GM10847 (cell line): ENCODE measurements around the gene LITAFD.

Experiments used
- POLR2A ChIP-seq: IDR thresholded peaks from 2 replicates; pipeline ENCODE4 v1.6.1; 2011; ENCODE audit not compliant: insufficient read length; ENCODE audit errors: extremely low read depth

Gene LITAFD

GRCh38 chr16:8854298-8854948, 27.7 kb upstream of the LITAFD start:
- TF ChIP-seq POLR2A: no peak

- no peak for TF ChIP-seq POLR2A
Measured at GRCh38 chr16:8855051-8855786, 26.9 kb upstream of the LITAFD start.

DNA sequence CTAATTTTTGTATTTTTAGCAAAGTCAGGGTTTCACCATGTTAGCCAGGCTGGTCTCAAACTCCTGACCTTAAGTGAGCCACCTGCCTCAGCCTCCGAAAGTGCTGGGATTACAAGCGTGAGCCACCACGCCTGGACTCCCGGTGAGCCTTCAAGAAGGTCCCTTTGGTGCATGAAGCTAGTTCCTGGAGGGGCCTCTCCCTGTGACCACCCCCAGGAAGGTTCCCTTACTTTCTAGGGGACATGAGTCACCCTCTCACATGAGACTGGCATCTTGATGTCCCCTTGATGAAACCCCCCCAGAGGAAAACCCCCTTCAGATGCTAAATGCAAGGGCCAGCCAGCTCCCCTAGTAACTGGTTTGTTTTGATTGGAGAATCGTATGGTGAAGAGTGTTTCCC, 26.2 kb upstream of the LITAFD start:
- TF ChIP-seq POLR2A: no peak

DNA sequence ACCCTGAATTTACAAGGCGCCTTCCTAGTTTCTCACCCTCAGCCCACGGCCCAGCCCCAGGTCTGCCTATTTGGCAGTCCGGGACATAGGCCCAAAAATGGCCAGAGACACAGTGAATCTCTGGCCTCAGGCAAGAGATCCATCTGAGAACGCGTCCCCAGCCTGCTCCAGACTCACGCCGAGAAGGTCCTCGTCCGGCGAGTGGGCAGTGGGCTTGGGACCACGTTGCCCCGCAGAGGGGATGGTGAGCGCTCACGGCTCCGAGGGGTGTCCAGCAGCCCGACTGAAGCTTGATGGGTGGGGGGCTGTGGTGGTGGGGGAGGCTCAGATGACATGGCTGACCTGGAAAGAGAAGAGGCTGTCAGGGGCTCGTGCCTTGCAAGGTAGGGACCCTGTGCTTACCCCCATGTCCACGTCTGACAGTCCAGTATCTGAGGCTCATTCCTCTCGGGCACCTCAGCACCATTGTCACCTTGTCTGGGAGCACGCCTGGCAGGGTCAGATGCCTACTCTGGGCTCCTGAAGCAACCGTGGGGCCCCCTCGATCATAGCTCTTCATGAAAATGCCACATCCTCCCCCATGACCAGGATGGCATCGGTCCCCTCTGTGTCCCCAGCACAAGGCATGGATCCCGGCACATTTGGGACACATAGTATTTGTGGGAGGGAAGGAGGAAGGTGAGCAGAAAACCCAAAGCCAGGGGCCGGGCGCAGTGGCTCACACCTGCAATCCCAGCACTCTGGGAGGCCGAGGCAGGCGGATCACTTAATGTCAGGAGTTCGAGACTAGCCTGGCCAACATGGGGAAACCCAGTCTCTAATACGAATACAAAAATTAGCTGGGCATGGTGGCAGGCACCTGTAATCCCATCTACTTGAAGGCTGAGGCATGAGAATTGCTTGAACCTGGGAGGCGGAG, 22.9 kb upstream of the LITAFD start:
- no peak for TF ChIP-seq POLR2A

DNA sequence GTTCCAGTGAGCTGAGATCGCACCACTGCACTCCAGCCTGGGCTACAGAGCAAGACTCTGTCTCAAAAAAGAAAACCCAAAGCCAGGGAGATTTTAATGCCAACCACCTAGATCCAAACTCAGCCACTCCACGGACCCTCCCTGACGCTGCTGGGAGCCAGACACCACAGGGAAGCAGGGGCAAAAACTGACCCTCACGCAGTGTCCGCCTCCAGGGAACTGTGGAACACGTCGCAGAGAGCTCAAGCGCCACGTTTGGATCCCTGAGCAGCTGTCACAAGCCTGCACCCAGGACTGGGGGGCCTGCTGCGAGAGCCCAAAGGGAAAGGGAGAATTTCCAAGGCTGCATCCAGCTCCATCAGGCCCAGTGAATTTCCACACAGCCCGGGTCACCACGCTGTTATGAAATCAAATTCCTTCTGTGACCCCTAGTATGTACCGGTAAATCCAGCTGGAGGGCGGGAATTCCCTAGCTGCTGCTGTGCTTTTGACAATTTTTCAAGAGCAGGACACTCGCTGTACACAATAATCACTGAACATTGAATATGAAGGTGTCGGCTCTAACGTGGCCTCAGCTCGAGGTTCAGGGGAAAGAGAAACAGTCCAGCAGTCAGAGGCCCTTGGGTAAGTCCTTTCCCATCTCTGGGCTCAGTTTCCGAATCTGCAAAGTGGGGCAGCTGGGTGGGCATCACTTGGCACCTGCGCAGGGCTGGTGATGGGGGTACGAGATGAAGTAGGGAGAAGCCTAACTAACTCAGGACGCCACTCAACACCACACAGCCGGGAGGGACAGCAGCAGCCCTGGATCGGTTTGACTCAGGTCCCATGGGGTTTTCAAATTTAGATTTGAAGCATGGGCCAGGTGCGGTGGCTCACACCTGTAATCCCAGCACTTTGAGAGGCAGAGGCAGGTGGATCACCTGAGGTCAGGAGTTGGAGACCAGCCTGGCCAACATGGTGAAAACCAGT, 22.0 kb upstream of the LITAFD start:
- no peak for TF ChIP-seq POLR2A

GRCh38 chr16:8861563-8862308, 20.4 kb upstream of the LITAFD start:
- no peak for TF ChIP-seq POLR2A

DNA sequence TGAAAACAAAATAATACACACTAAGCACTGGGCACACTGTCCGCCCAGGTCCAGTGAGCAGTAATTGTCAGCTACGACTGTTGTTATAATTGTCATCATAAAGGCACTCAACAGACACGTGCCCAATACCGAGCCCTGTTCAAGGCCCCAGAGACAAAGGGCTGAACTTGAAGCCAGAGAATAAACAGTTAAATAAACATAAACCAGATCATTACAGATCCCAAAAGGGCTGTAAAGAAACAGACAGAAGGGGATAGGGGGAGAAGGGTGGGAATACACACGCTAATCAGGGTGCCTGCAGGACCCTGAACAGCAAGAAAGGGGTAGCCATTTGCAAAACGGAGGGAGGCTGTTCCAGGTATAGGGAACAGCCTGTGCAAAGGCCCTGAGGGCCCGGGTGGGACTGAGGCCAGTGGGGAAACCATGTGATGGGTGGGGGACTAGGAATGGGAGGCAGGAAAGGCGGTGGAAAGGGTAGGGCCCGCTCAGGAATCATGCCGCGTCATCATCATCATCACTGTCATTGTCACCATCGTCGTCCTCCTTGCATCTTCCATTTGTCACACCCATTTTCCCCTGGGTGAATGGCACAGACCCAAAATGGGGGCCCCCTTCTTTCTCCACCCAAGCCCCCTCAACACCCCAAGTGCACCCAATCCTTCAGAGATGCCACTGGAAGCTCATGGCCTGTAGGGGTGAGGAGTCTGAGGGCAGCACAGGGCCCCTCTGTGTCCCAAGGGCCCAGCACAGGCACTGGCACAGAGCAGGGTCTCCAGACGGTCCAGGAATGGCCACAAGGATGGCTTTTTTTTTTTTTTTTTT, 19.6 kb upstream of the LITAFD start:
- TF ChIP-seq POLR2A: no peak

- no peak for TF ChIP-seq POLR2A
Measured at GRCh38 chr16:8863594-8864424, 18.3 kb upstream of the LITAFD start.

- no peak for TF ChIP-seq POLR2A
Measured at GRCh38 chr16:8864480-8865110, 17.6 kb upstream of the LITAFD start.

DNA sequence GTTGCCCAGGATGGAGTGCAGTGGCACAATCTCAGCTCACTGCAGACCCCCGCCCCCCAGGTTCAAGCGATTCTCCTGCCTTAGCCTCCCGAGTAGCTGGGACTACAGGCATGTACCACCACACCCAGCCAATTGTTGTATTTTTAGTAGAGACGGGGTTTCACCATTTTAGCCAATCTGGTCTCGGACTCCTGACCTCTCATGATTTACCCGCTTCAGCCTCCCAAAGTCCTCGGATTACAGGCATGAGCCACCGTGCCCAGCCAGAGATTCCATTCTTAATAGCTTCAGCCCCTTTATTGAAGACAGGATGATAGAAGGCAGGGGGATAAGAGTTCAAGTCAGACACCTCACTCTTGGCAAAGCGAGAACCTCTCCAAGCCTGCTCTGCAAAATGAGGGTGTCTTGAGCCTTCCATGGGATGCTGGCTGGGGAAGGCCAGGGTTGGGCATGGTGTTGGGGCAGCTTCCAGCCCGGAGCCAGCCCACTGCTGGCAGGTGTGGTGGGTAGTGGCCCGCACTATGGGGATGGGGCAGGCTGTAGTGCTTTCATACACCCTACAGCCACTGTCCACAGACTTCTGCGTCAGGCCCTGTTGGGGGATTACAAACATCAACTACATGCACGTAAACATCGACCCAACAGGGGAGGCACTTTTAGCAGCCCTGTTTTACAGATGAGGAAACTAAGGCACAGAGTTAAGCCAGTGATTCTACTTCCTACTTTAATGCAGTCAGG, 16.8 kb upstream of the LITAFD start:
- TF ChIP-seq POLR2A: no peak
